ENCODE results near the gene METTL25B.

Gene METTL25B

DNA sequence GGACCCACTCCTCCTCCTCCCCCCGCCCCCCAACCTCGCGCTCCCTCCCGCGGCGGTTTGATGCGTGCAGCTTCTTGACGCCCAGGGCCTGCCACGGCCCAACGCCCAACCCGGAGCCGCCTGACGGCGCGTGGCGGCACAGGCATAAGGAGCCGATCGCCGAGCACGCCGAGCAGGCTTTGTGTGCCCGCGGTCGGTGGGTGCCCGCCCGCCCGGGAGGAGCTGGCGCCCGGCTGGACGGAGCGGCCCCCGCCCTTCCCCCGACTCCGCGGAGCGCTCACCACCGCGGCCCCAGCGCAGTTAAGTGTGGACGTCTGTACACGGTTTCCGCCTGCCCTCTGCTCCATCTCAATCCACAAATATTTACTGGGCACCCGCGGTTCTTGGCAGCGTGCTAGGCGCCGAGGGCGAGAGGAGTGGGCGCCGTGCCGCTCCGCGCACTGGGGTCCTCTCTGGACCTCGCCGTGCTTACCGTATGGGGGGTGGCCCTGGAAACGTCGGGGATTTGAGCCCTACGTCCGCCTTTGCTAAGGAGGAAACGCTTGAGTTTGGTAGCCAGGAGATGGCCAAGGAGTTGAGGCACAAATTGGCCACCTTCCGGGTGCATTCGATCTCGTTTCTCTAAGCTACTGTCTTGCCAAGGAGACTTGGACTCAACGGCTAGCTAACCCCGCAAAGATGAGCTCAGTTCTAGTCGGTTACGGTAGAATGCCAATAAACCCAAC lies 23.6 kb downstream of the METTL25B start:
- TF ChIP-seq, protein P1, sequence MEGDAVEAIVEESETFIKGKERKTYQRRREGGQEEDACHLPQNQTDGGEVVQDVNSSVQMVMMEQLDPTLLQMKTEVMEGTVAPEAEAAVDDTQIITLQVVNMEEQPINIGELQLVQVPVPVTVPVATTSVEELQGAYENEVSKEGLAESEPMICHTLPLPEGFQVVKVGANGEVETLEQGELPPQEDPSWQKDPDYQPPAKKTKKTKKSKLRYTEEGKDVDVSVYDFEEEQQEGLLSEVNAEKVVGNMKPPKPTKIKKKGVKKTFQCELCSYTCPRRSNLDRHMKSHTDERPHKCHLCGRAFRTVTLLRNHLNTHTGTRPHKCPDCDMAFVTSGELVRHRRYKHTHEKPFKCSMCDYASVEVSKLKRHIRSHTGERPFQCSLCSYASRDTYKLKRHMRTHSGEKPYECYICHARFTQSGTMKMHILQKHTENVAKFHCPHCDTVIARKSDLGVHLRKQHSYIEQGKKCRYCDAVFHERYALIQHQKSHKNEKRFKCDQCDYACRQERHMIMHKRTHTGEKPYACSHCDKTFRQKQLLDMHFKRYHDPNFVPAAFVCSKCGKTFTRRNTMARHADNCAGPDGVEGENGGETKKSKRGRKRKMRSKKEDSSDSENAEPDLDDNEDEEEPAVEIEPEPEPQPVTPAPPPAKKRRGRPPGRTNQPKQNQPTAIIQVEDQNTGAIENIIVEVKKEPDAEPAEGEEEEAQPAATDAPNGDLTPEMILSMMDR (IDR thresholded peaks at IDR 0.05): no peak

DNA sequence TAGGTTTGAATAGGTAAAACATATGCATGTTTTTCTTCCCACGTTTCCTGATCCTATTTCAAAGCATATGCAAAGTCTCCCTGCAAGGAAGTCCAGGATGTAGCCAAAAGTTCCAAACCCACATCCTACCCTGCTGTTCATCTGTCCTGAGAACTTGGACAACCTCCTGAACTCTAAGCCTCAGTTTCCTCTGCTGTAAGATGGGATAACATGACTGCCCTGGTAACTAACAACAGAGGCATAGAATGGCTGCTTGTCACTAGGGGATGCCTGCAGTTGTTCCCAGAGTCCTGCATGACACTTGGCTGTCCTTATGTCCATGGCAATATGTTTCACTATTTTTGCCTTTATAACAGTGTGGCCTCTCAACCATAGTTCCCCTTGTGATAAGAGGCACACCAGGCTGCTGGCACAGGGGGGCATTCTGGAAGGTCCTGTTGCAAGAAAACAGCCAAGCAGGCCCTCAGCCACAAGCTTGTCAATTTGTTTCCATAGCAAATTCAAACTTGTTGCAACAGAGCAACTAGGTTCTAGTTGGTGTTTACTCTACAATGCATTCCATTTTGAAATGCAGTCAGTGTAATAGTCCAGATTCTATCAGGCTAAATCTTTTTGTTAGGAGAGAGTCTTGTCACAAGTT lies 24.7 kb downstream of the METTL25B start:
- TF ChIP-seq, protein P1 (IDR thresholded peaks at IDR 0.05): no peak

DNA sequence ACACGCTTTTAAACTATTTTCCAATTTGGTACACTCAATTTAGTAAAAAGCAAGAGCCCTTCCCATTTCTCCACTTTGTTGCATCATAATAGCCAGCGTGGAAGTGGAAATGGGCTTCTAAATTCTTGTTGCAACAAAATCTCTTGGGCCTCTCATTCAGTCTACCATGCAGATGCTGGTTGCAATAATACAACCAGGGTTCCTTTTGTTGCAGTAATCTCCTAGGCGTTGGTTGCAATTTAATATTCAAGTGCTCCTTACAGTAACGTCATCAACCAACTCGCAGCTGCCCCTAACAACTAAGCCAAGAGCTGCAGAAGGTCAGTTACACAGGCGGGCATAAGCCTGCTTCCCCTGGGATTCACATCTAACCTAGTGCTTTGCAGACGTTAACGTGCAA lies 25.9 kb downstream of the METTL25B start:
- TF ChIP-seq, protein P1 (IDR thresholded peaks at IDR 0.05): no peak

DNA sequence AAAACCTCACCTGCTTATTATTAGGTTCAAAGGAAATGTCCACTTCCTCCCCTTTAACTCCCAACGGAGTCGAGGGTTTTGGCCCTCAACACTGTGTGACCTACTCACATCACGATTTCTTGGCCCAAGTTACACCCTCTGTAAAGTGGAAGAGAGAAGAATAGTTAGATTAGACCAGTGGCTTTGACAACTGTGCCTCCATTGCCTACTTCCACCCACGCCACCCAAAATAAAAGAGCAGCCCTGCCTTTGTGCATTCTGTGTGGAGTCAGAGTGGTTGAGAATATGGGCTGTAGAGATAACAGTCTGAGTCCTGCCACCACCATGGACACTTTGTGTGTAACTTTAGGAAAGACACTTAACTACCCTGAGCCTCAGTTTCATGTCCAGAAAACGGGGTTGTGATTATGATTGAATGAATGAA lies 27.3 kb downstream of the METTL25B start:
- TF ChIP-seq, protein P1 (IDR thresholded peaks at IDR 0.05): no peak

DNA sequence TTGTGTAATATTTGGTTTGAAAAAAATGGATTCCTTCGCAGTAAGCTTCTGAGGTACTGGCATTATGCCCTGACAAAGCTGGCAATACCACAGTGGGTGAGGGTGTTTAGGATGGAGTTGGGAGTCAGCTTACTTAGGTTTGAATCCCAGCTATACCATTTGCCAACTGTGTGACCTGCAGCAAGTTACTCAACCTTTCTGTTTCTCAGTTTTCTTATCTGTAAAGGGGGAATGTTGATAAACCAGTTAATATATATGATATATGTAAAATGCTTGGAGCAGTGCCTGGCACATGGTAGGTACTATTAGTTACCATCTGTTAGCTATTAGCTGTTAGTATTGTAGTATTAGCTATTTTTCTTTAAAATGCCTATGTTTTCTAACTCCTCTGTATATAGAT lies 28.1 kb downstream of the METTL25B start:
- TF ChIP-seq, protein P1 (IDR thresholded peaks at IDR 0.05): no peak

DNA sequence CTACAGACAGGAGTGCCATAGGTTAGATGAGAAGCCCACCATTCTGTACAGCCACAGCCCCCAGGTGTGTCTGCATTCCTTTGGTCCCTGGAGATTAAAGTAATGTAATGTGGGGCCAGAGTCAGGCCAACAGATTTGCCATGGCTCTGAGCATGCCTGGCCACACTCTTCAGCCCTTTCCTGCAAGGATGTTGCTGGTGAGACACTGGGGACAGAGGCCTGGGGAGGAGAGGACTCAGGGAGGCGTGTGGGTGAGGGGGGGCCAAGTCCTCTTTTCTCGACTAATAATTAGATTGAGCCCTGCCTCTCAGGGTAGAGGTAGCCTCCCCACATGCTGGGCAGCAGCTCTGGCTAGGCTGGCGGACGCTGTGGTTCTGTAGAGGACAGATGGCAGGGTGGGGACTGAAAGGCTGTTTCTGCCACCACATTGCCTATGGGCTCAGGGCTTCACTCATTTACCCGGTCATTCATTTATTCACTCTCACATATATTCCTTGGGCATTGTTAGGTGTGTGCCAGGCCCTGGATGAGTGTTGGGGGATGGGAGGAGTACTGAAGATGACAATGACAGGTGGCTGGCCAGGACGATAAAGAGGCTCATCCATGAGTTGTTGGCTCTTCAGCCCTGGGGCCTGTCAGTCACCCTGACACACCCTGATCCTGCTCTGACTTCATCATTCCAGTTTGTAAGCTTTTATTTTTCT lies 32.0 kb downstream of the METTL25B start:
- TF ChIP-seq, protein P1 (IDR thresholded peaks at IDR 0.05): no peak

DNA sequence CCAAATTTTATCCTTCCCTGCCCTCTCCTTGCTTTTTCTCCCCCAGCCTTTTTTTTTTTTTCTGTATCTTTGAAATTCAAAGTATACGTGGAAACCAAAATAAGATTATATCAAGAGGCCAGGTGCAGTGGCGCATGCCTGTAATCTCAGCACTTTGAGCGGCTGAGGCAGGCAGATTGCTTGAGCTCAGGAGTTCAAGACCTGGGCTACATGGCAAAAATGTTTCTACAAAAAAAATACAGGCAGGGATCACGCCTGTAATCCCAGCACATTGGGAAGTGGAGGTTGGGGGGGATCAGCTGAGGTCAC lies 32.5 kb downstream of the METTL25B start:
- TF ChIP-seq, protein P1 (IDR thresholded peaks at IDR 0.05): no peak
